ENCODE results near the gene TNFSF15. TPM values are rescaled to one million over a fixed set of nuclear protein-coding genes. Genes with fewer than 3 reads are reported as not detected.

The TNFSF15 gene
- total and polyA plus RNA-seq, 9 donors = 0.02 to 0.53 (median 0.24) TPM

- TF ChIP-seq CTCF (IDR thresholded peaks at IDR 0.05) (no peak), EP300 (IDR thresholded peaks at IDR 0.05) (no peak), POLR2A (IDR thresholded peaks at IDR 0.05) (no peak)
- no peak overlapping the region for H3K27ac ChIP-seq
- H3K9me3 ChIP-seq = no peaks in the 10 kb centered on the region
- no peaks in the 10 kb centered on the region for H3K36me3 ChIP-seq
- H3K4me3 ChIP-seq = no peak overlapping the region
- no peaks in the 10 kb centered on the region for H3K4me1 ChIP-seq (ENCODE audit: insufficient read depth)
- DNase-seq = no peak
- WGBS, 3 donors = 50 to 67% (median 61%) methylated on average over 4 of the region's 4 CpGs
- no peaks in the 10 kb centered on the region for H3K27me3 ChIP-seq
- intact Hi-C loops (cut with DNase I) = no loop called here
Measured at GRCh38 chr9:114852050-114852594, 46.3 kb upstream of the TNFSF15 start.

DNA sequence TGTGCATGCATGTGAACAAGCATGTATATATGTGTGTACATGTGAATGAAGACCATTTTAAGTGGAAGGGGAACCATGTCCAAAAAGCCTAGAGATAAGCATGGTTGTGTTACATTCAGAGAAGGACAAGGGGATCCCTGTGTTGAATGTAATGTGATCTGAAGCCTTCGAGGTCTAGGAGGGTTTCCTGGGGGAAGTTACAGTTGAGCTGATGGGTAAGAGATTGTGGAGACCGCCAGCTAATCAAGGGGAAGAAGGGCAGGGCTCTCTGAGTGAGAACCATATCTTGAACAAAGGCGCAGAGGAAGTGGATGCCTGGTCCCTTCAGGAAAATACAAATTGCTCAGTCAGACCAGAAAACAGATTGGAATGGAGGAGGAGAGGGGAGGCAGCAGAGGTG is 45.5 kb upstream of the TNFSF15 start:
- no peaks in the 10 kb centered on the region for H3K4me1 ChIP-seq (ENCODE audit: insufficient read depth)
- no peak for DNase-seq
- no peaks in the 10 kb centered on the region for H3K27me3 ChIP-seq
- no peak overlapping the region for H3K27ac ChIP-seq
- H3K36me3 ChIP-seq = no peaks in the 10 kb centered on the region
- WGBS, 3 donors = 74 to 79% (median 76%) methylated on average over 3 of the region's 3 CpGs
- H3K4me3 ChIP-seq = no peak overlapping the region
- H3K9me3 ChIP-seq = no peaks in the 10 kb centered on the region
- intact Hi-C loops (cut with DNase I) = no loop called here
- TF ChIP-seq CTCF (IDR thresholded peaks at IDR 0.05) = no peak
- TF ChIP-seq EP300 (IDR thresholded peaks at IDR 0.05) = no peak
- TF ChIP-seq POLR2A (IDR thresholded peaks at IDR 0.05) = no peak

DNA sequence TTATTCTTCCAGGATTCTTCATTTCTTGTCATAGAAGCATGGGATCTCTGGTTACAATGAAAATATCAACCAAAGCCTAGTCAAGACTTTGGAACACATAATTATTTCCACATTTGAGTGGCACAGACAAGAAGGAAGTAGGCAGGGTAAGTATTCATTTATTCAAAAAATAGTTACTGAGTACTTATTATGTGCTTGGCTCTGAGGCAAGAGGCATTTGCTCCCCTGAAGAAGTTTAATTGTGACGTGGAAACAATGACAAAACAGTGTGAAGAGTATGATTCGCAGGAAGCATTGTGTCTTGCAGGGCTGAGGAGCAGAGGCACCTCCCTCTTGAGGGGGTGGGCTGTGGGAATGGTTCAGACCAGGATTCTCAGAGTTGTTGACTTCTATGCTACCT is 45.0 kb upstream of the TNFSF15 start:
- intact Hi-C loops (cut with DNase I) = no loop called here
- DNase-seq = no peak
- no peaks in the 10 kb centered on the region for H3K9me3 ChIP-seq
- 86 to 87% (median 86%) methylated on average over 2 of the region's 2 CpGs for WGBS, 3 donors
- H3K27ac ChIP-seq = no peak overlapping the region
- no peaks in the 10 kb centered on the region for H3K36me3 ChIP-seq
- H3K4me3 ChIP-seq = no peak overlapping the region
- no peaks in the 10 kb centered on the region for H3K27me3 ChIP-seq
- H3K4me1 ChIP-seq (ENCODE audit: insufficient read depth) = no peaks in the 10 kb centered on the region
- TF ChIP-seq POLR2A (IDR thresholded peaks at IDR 0.05) (no peak), EP300 (IDR thresholded peaks at IDR 0.05) (no peak), CTCF (IDR thresholded peaks at IDR 0.05) (no peak)

DNA sequence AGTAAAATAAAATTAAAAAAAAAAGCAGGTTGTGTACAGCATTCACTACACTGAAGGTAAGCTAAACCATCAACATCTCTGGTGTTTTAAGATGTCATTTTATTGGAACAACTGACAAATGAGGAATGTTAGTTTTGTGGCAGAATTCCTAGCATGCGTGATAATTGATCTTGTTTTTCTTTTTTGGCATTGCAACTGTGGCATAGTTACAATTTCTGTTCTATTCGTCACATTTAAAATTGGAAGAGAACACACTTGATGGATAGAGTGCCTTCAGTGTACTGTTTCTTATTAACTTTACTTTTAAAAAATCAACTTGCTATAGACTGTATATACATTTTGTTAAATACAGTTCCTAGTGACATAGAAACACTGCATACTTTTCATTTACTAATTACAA is 43.6 kb upstream of the TNFSF15 start:
- TF ChIP-seq POLR2A (IDR thresholded peaks at IDR 0.05) (no peak), EP300 (IDR thresholded peaks at IDR 0.05) (no peak), CTCF (IDR thresholded peaks at IDR 0.05) (no peak)
- Histone ChIP-seq H3K4me3 (no peak overlapping the region), H3K27me3 (no peaks in the 10 kb centered on the region), H3K4me1 (ENCODE audit: insufficient read depth) (no peaks in the 10 kb centered on the region), H3K9me3 (no peaks in the 10 kb centered on the region), H3K36me3 (no peaks in the 10 kb centered on the region), H3K27ac (no peak overlapping the region)
- intact Hi-C loops (cut with DNase I) = no loop called here
- no peak for DNase-seq
- 25 to 41% (median 39%) methylated on average over 2 of the region's 2 CpGs for WGBS, 3 donors

Measured in ovary (tissue), 9 donors.